ENCODE results near the gene OPRD1.
"Not testable (repeated sequence)": the region's sequence is repeated elsewhere in the genome, so short reads cannot be mapped to it uniquely, and the experiment has no call there.

OPRD1 gene

DNA sequence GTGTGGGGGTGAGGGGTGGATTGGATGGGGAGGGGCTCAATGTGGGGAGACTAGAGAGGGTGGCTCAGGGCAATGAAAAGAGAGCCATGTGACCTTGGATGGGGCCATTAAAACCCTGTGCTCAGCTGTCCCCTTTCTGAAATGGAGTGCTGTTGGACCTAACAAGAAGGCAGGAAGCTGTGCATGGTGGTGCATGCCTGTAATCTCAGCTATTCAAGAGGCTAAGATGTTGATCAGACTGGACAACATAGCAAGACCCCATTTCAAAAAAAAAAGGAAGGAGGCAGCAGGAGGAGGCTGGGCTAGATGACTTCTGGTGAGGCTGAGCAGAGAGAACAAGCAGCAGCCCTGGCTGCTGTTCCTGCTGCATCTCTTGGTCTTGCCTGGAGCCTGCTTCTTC is 7.0 kb downstream of the OPRD1 start:
- TF ChIP-seq FOXA1 (IDR thresholded peaks at IDR 0.05): no peak
- no peak for TF ChIP-seq FOXM1 (IDR thresholded peaks at IDR 0.05; ENCODE audit: borderline replicate concordance)
- no peak for DNase-seq (ENCODE audit: extremely low spot score)
- ChIA-PET POLR2A (no interaction called here), CTCF (no interaction called here)

DNA sequence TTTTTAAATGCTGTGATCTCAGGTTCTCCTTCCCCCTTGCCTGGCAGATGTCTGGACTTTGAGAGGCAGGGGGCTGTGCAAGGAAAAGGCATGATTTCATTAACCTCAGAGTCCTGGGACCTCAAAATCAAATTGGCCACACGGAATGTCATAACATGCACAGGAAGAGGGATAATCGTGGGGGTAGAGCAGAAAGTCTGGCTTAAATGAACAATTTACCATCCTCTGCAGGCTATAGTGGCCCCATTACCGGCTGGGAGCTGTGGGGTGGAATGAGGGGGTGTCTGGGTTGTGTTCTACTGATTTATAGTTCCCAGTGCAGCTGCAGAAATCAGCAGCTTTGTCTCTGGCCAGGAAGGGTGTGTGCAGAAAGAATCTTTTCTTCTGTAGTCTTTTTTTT is 10.8 kb downstream of the OPRD1 start:
- CTCF ChIA-PET: no interaction called here
- TF ChIP-seq TARDBP (IDR thresholded peaks at IDR 0.05): no peak
- no peak for TF ChIP-seq FOXA1 (IDR thresholded peaks at IDR 0.05)
- no peak for TF ChIP-seq CTBP1 (IDR thresholded peaks at IDR 0.05; ENCODE audit: borderline replicate concordance)
- TF ChIP-seq SUZ12 (IDR thresholded peaks at IDR 0.05): no peak
- no peak for TF ChIP-seq SP1 (IDR thresholded peaks at IDR 0.05)
- TF ChIP-seq ARNT (IDR thresholded peaks at IDR 0.05): no peak
- TF ChIP-seq FOXM1 (IDR thresholded peaks at IDR 0.05; ENCODE audit: borderline replicate concordance): no peak
- TF ChIP-seq, protein P1, sequence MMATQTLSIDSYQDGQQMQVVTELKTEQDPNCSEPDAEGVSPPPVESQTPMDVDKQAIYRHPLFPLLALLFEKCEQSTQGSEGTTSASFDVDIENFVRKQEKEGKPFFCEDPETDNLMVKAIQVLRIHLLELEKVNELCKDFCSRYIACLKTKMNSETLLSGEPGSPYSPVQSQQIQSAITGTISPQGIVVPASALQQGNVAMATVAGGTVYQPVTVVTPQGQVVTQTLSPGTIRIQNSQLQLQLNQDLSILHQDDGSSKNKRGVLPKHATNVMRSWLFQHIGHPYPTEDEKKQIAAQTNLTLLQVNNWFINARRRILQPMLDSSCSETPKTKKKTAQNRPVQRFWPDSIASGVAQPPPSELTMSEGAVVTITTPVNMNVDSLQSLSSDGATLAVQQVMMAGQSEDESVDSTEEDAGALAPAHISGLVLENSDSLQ (IDR thresholded peaks at IDR 0.05): no peak
- TF ChIP-seq NFRKB (IDR thresholded peaks at IDR 0.05): no peak
- TF ChIP-seq HDGF (IDR thresholded peaks at IDR 0.05; ENCODE audit: borderline replicate concordance): no peak
- no peak for TF ChIP-seq FOXK2 (IDR thresholded peaks at IDR 0.05)
- TF ChIP-seq ELF4 (IDR thresholded peaks at IDR 0.05): no peak
- no peak for TF ChIP-seq L3MBTL2 (conservative IDR thresholded peaks at IDR 0.05)
- TF ChIP-seq ZNF384 (IDR thresholded peaks at IDR 0.05): no peak
- no peak for TF ChIP-seq LEF1 (IDR thresholded peaks at IDR 0.05; ENCODE audit: borderline replicate concordance)
- TF ChIP-seq BHLHE40 (IDR thresholded peaks at IDR 0.05; ENCODE audit: borderline replicate concordance): no peak
- no peak for DNase-seq (ENCODE audit: extremely low spot score)
- POLR2A ChIA-PET: no interaction called here

DNA sequence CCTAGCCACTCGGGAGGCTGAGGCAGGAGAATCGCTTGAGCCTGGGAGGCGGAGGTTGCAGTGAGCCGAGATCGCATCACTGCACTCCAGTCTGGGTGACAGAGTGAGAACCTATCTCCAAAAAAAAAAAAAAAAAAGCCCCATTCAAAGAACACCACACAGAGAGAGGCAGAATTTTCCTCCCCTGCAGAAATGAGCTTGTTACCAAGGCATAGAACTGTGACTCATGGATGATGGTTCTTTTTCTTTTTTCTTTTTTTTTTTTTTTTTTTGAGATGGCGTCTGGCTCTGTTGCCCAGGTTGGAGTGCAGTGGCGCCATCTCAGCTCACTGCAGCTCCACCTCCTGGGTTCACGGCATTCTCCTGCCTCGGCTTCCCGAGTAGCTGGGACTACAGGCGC is 12.1 kb downstream of the OPRD1 start:
- peak; percentile 71 for TF ChIP-seq ZNF384 (IDR thresholded peaks at IDR 0.05)
- DNase-seq (ENCODE audit: extremely low spot score); POLR2A ChIA-PET: not testable (repeated sequence)
- CTCF ChIA-PET: interaction anchor here (0.7 kb wide), 1 partner anchor 172 kb away, joined by 5 read pairs; no protein-coding TSS in a partner anchor

DNA sequence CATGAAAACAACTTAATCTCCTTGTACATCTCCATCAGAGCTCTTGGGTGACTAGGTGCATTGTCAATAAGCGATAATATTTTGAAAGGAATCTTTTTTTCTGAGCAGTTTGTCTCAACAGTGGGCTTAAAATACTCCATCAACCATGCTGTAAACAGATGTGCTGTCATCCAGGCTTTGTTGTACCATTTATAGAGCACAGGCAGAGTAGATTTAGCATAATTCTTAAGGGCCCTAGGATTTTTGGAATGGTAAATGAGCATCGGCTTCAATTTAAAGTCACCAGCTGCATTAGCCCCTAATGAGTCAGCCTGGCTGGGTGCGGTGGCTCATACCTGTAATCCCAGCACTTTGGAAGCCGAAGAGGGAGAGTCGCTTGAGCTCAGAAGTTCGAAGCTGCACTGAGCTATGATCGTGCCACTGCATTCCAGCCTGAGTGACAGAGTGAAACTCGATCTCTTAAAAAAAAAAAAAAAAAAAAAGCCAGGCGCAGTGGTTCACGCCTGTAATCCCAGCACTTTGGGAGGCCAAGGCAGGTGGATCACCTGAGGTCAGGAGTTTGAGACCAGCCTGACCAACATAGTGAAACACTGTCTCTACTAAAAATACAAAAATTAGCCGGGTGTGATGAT is 16.4 kb downstream of the OPRD1 start:
- ChIA-PET CTCF (interaction anchor here (0.6 to 1.0 kb wide), 2 partner anchors 43 to 48 kb away, joined by 3 read pairs; no protein-coding TSS in a partner anchor), POLR2A (interaction anchor here (1.0 kb wide), 1 partner anchor 48 kb away, joined by 3 read pairs; no protein-coding TSS in a partner anchor)
- not testable (repeated sequence) for DNase-seq (ENCODE audit: extremely low spot score)
- TF ChIP-seq ZNF384 (IDR thresholded peaks at IDR 0.05): peak; percentile 98
- TF ChIP-seq, protein P1 (IDR thresholded peaks at IDR 0.05): peak; percentile 88

DNA sequence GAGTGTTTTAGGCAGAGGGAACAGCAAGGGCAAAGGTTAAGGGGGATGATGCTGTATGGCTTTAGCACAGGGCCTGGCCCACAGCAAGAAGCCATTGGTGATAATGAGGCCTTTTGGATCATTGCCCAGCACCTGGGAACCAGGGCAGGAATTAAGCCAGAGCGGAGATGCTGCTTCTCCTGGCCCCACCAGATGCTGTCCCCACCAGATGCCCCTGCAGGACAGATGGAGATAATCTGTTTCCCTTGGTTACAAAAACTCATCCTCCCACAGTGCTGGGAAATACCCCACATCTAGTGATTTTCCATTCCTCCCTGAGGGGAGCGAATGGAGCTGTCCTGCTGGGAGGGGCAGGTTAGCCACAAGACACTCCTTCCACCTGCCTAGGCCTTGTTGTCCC is 18.8 kb downstream of the OPRD1 start:
- DNase-seq (ENCODE audit: extremely low spot score): no peak
- CTCF ChIA-PET: interaction anchor here (0.9 kb wide), 1 partner anchor 15 kb away, joined by 3 read pairs; no protein-coding TSS in a partner anchor
- POLR2A ChIA-PET: no interaction called here
- TF ChIP-seq TARDBP (IDR thresholded peaks at IDR 0.05) (no peak), FOXK2 (IDR thresholded peaks at IDR 0.05) (no peak), ZNF384 (IDR thresholded peaks at IDR 0.05) (no peak), FOXM1 (IDR thresholded peaks at IDR 0.05; ENCODE audit: borderline replicate concordance) (no peak), SUZ12 (IDR thresholded peaks at IDR 0.05) (no peak), LEF1 (IDR thresholded peaks at IDR 0.05; ENCODE audit: borderline replicate concordance) (no peak), SP1 (IDR thresholded peaks at IDR 0.05) (no peak), BHLHE40 (IDR thresholded peaks at IDR 0.05; ENCODE audit: borderline replicate concordance) (no peak), CTBP1 (IDR thresholded peaks at IDR 0.05; ENCODE audit: borderline replicate concordance) (no peak), ARNT (IDR thresholded peaks at IDR 0.05) (no peak), HDGF (IDR thresholded peaks at IDR 0.05; ENCODE audit: borderline replicate concordance) (no peak), L3MBTL2 (conservative IDR thresholded peaks at IDR 0.05) (no peak)
- TF ChIP-seq, protein P1 (IDR thresholded peaks at IDR 0.05): no peak

DNA sequence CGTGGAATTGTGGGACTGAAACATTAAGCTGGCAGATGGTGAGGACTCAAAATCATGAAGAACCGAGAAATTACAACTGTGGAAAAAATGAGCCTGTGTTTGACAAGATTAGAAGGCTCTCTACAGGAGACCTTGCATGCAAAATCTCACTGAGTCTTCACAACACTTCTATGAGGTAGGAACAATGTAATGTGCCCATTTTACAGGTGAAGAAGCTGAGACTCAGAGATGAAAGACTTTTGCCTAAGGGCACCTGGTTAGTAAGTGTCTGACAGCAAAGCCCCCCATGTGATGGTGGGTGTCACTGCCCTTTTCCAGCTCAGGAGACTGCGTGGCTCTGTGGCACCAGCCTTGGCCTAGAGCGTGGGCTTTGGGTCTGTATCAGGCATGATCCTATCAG is 21.0 kb downstream of the OPRD1 start:
- DNase-seq (ENCODE audit: extremely low spot score): no peak
- TF ChIP-seq BHLHE40 (IDR thresholded peaks at IDR 0.05; ENCODE audit: borderline replicate concordance) (no peak), ELF4 (IDR thresholded peaks at IDR 0.05) (no peak), ZNF384 (IDR thresholded peaks at IDR 0.05) (no peak), ARNT (IDR thresholded peaks at IDR 0.05) (no peak), SP1 (IDR thresholded peaks at IDR 0.05) (no peak)
- CTCF ChIA-PET: interaction anchor here (0.6 kb wide), 1 partner anchor 44 kb away, joined by 3 read pairs; no protein-coding TSS in a partner anchor
- POLR2A ChIA-PET: no interaction called here

DNA sequence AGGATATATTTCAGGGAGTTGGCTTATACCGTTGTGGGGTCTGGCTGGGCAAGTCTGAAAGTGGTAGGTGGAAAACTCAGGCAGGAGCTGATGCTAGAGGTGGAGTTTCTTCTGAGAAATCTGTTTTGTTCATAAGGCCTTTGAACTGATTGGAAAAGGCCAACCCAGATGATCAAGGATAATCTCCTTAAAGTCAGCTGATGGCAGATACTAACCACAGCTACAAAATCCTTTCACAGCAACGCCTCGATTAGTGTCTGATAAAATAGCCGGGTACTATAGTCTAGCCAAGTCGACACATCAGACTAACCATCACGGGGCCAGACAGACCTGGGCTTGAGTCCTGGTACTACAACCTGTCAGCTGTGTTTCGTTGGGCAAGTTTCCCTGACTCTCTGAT is 21.4 kb downstream of the OPRD1 start:
- POLR2A ChIA-PET: no interaction called here
- no peak for DNase-seq (ENCODE audit: extremely low spot score)
- TF ChIP-seq FOXK2 (IDR thresholded peaks at IDR 0.05): no peak
- no peak for TF ChIP-seq NFRKB (IDR thresholded peaks at IDR 0.05)
- TF ChIP-seq FOXA1 (IDR thresholded peaks at IDR 0.05): no peak
- TF ChIP-seq CTBP1 (IDR thresholded peaks at IDR 0.05; ENCODE audit: borderline replicate concordance): no peak
- TF ChIP-seq SUZ12 (IDR thresholded peaks at IDR 0.05): no peak
- TF ChIP-seq L3MBTL2 (conservative IDR thresholded peaks at IDR 0.05): no peak
- TF ChIP-seq ZNF384 (IDR thresholded peaks at IDR 0.05): no peak
- TF ChIP-seq, protein P1 (IDR thresholded peaks at IDR 0.05): no peak
- no peak for TF ChIP-seq ARNT (IDR thresholded peaks at IDR 0.05)
- TF ChIP-seq FOXM1 (IDR thresholded peaks at IDR 0.05; ENCODE audit: borderline replicate concordance): no peak
- no peak for TF ChIP-seq SP1 (IDR thresholded peaks at IDR 0.05)
- TF ChIP-seq ELF4 (IDR thresholded peaks at IDR 0.05): no peak
- TF ChIP-seq BHLHE40 (IDR thresholded peaks at IDR 0.05; ENCODE audit: borderline replicate concordance): no peak
- no peak for TF ChIP-seq LEF1 (IDR thresholded peaks at IDR 0.05; ENCODE audit: borderline replicate concordance)
- TF ChIP-seq HDGF (IDR thresholded peaks at IDR 0.05; ENCODE audit: borderline replicate concordance): no peak
- TF ChIP-seq TARDBP (IDR thresholded peaks at IDR 0.05): no peak
- CTCF ChIA-PET: interaction anchor here (0.6 kb wide), 1 partner anchor 44 kb away, joined by 3 read pairs; no protein-coding TSS in a partner anchor

Measured in HEK293T (cell line).